H9 (cell line): ENCODE data around the gene SLC44A3. TPM values are rescaled to one million over a fixed set of nuclear protein-coding genes. Genes with fewer than 3 reads are reported as not detected.

ENCODE experiments used
- DNase-seq: peaks from one replicate; pipeline ENCODE4 v3.0.0-alpha.2; 2017
- H2AFZ ChIP-seq: one replicate; pipeline ENCODE4 v1.6.1; 2013; ENCODE audit warnings: mild to moderate bottlenecking, low read length, control low read depth, moderate library complexity
- H2AK5ac ChIP-seq: 2 replicates; pipeline ENCODE4 v1.6.1; 2013; ENCODE audit warnings: low read length, control low read depth, mixed read lengths; ENCODE audit not compliant: insufficient read length
- H2BK120ac ChIP-seq: one replicate; pipeline ENCODE4 v1.6.1; 2013; ENCODE audit warnings: low read depth, mild to moderate bottlenecking, low read length, control low read depth, inconsistent platforms; ENCODE audit not compliant: poor library complexity, severe bottlenecking
- H2BK12ac ChIP-seq: 2 replicates; pipeline ENCODE4 v1.6.1; 2013; ENCODE audit warnings: low read length, control low read depth, mixed read lengths, low read depth; ENCODE audit not compliant: insufficient read length
- H2BK15ac ChIP-seq: 2 replicates; pipeline ENCODE4 v1.6.1; 2013; ENCODE audit warnings: low read depth, low read length, control low read depth
- H2BK20ac ChIP-seq: one replicate; pipeline ENCODE4 v1.6.1; 2013; ENCODE audit warnings: low read depth, mild to moderate bottlenecking, low read length, control low read depth, inconsistent platforms; ENCODE audit not compliant: poor library complexity, severe bottlenecking
- H2BK5ac ChIP-seq: 2 replicates; pipeline ENCODE4 v1.6.1; 2013; ENCODE audit warnings: low read length, control low read depth, mixed read lengths; ENCODE audit not compliant: insufficient read length
- H3K14ac ChIP-seq: 2 replicates; pipeline ENCODE4 v1.6.1; 2013; ENCODE audit warnings: low read length, control low read depth; ENCODE audit not compliant: insufficient read depth
- H3K18ac ChIP-seq: 2 replicates; pipeline ENCODE4 v1.6.1; 2013; ENCODE audit warnings: low read depth, mild to moderate bottlenecking, mixed read lengths, low read length, control low read depth; ENCODE audit not compliant: insufficient read length
- H3K23ac ChIP-seq: 2 replicates; pipeline ENCODE4 v1.6.1; 2013; ENCODE audit warnings: low read length, control low read depth, mixed read lengths, low read depth; ENCODE audit not compliant: insufficient read length
- H3K23me2 ChIP-seq: 2 replicates; pipeline ENCODE4 v1.6.1; 2013; ENCODE audit warnings: low read depth, mild to moderate bottlenecking, mixed read lengths, low read length, control low read depth; ENCODE audit not compliant: insufficient read length, poor library complexity, severe bottlenecking
- H3K27ac ChIP-seq: 2 replicates; pipeline ENCODE4 v1.5.1; 2013; ENCODE audit warnings: low read length, control low read depth, mixed read lengths, low read depth; ENCODE audit not compliant: insufficient read length
- H3K27me3 ChIP-seq: 2 replicates; pipeline ENCODE4 v1.6.1; 2013; ENCODE audit warnings: low read length, control low read depth, inconsistent platforms; ENCODE audit not compliant: insufficient read depth
- H3K4ac ChIP-seq: 2 replicates; pipeline ENCODE4 v1.6.1; 2013; ENCODE audit warnings: low read depth, mild to moderate bottlenecking, control low read depth, inconsistent platforms, low read length, moderate library complexity
- H3K4me1 ChIP-seq: 2 replicates; pipeline ENCODE4 v1.6.1; 2013; ENCODE audit warnings: low read length, control low read depth, inconsistent platforms; ENCODE audit not compliant: insufficient read depth
- H3K4me2 ChIP-seq: 2 replicates; pipeline ENCODE4 v1.6.1; 2013; ENCODE audit warnings: low read length, control low read depth, mixed read lengths; ENCODE audit not compliant: insufficient read length, insufficient read depth
- H3K56ac ChIP-seq: 2 replicates; pipeline ENCODE4 v1.6.1; 2013; ENCODE audit warnings: low read depth, mild to moderate bottlenecking, mixed read lengths, low read length, control low read depth; ENCODE audit not compliant: insufficient read length
- H3K79me1 ChIP-seq: 2 replicates; pipeline ENCODE4 v1.6.1; 2013; ENCODE audit warnings: low read depth, mild to moderate bottlenecking, moderate library complexity, low read length, control low read depth, inconsistent platforms; ENCODE audit not compliant: insufficient read depth, poor library complexity, severe bottlenecking
- H3K79me2 ChIP-seq: 2 replicates; pipeline ENCODE4 v1.6.1; 2013; ENCODE audit warnings: low read length, control low read depth, inconsistent platforms; ENCODE audit not compliant: insufficient read depth
- H3K9ac ChIP-seq: 2 replicates; pipeline ENCODE4 v1.6.1; 2013; ENCODE audit warnings: low read length, control low read depth, mixed read lengths; ENCODE audit not compliant: insufficient read length; ENCODE audit errors: extremely low read depth
- H3K9me3 ChIP-seq: one replicate; pipeline ENCODE4 v1.6.1; 2013; ENCODE audit warnings: low read depth, low read length, inconsistent platforms; ENCODE audit not compliant: control insufficient read depth
- H3T11ph ChIP-seq: one replicate; pipeline ENCODE4 v1.6.1; 2013; ENCODE audit warnings: mild to moderate bottlenecking, low read length, control low read depth, inconsistent platforms
- H4K20me1 ChIP-seq: one replicate; pipeline ENCODE4 v1.6.1; 2013; ENCODE audit not compliant: control insufficient read depth, insufficient read length, insufficient read depth
- H4K5ac ChIP-seq: 2 replicates; pipeline ENCODE4 v1.6.1; 2013; ENCODE audit warnings: low read depth, mild to moderate bottlenecking, mixed read lengths, low read length, control low read depth; ENCODE audit not compliant: insufficient read length
- H4K8ac ChIP-seq: replicated peaks from 2 replicates; pipeline ENCODE4 v1.6.1; 2013; ENCODE audit warnings: low read length, control low read depth, mixed read lengths, low read depth; ENCODE audit not compliant: insufficient read length
- H4K91ac ChIP-seq: 2 replicates; pipeline ENCODE4 v1.6.1; 2013; ENCODE audit warnings: low read depth, mild to moderate bottlenecking, moderate library complexity, mixed read lengths, low read length, control low read depth; ENCODE audit not compliant: insufficient read length
- H3K27ac Mint-ChIP-seq, 3 experiments: 2 replicates in 2 of 3; 3 replicates in 1 of 3; pipeline ENCODE4 v1.8.0; 2020 to 2021; ENCODE audit warnings: mixed read lengths in 3 of 3, mild to moderate bottlenecking in 1 of 3, moderate library complexity in 1 of 3
- H3K27me3 Mint-ChIP-seq: 2 replicates; pipeline ENCODE4 v1.8.0; 2021; ENCODE audit warnings: low read depth, mild to moderate bottlenecking, moderate library complexity, mixed read lengths
- H3K36me3 Mint-ChIP-seq, 3 experiments: 2 replicates in 2 of 3; 3 replicates in 1 of 3; pipeline ENCODE4 v1.8.0; 2020 to 2021; ENCODE audit warnings: low read depth in 3 of 3, mixed read lengths in 3 of 3; ENCODE audit not compliant: insufficient read depth in 1 of 3
- H3K4me1 Mint-ChIP-seq, 2 experiments: 2 replicates each; pipeline ENCODE4 v1.8.0; 2020; ENCODE audit warnings: mixed read lengths in 2 of 2
- H3K4me3 Mint-ChIP-seq, 2 experiments: 2 replicates in 1 of 2; 3 replicates in 1 of 2; pipeline ENCODE4 v1.8.0; 2020 to 2021; ENCODE audit warnings: mild to moderate bottlenecking in 2 of 2, mixed read lengths in 2 of 2, moderate library complexity in 1 of 2
- H3K9me3 Mint-ChIP-seq, 2 experiments: 2 replicates in 1 of 2; 3 replicates in 1 of 2; pipeline ENCODE4 v1.8.0; 2020; ENCODE audit warnings: mild to moderate bottlenecking in 2 of 2, mixed read lengths in 2 of 2, moderate library complexity in 1 of 2
- CTCF ChIP-seq: fragments of 200-600 bp; sonication (generic); conservative IDR thresholded peaks from 3 replicates; pipeline ENCODE4 v1.8.0; 2021; ENCODE audit warnings: antibody characterized with exemption, mild to moderate bottlenecking
- WGBS: extraction: QIAGEN DNeasy Blood & Tissue Kit; methylation state at CpG from one replicate; pipeline ENCODE4 v1.1.7; 2013; ENCODE audit warnings: missing lambda C conversion rate, low lambda C conversion rate, mixed read lengths; ENCODE audit not compliant: insufficient read length; ENCODE audit errors: extremely low coverage; 5-methylcytosine and 5-hydroxymethylcytosine counted together
- total RNA-seq: library from RNA; stranded (reverse); gene quantifications from 2 replicates; pipeline ENCODE4 v1.2.1, GENCODE V29; 2021

The SLC44A3 gene
- total RNA-seq, 1 experiment from 2014 or later, result 5.5 TPM

GRCh38 chr1:94856004-94856403 is 35.8 kb downstream of the SLC44A3 start:
- H3K4me3 Mint-ChIP-seq, result no peak overlapping the region
- H3K4me1 Mint-ChIP-seq, result peaks cover 0 to 3% of the 10 kb centered on the region in 2 experiments; a peak in 2 of 4 replicates
- Histone ChIP-seq H2BK120ac (no peak overlapping the region), H3K56ac (no peak overlapping the region), H3K4me1 (no peaks in the 10 kb centered on the region; the same call in 1 of the 2 replicates), H2BK15ac (no peak overlapping the region), H2AFZ (no peak overlapping the region), H3K79me2 (no peaks in the 10 kb centered on the region), H2BK5ac (no peak overlapping the region), H3K27ac (no peak overlapping the region), H3K9ac (no peak overlapping the region), H3K9me3 (no peaks in the 10 kb centered on the region), H3K23ac (no peak overlapping the region), H3K18ac (no peak overlapping the region), H2BK12ac (no peak overlapping the region), H3K4ac (no peak overlapping the region), H4K5ac (no peak overlapping the region), H3K27me3 (no peaks in the 10 kb centered on the region), H4K20me1 (no peaks in the 10 kb centered on the region), H3K14ac (no peak overlapping the region), H4K91ac (no peak overlapping the region), H2AK5ac (no peak overlapping the region), H3K79me1 (no peaks in the 10 kb centered on the region), H2BK20ac (no peak overlapping the region), H3K23me2 (peaks cover 3% of the 10 kb centered on the region), H3K4me2 (no peak overlapping the region), H3T11ph (no peak overlapping the region), H4K8ac (no peak overlapping the region)
- no peak overlapping the region for H3K27ac Mint-ChIP-seq
- H3K9me3 Mint-ChIP-seq, result no peaks in the 10 kb centered on the region
- no CpG with 5 or more reads among the region's 5 CpGs for WGBS
- no peaks in the 10 kb centered on the region for H3K27me3 Mint-ChIP-seq
- TF ChIP-seq CTCF, result no peak
- no peak for DNase-seq
- no peaks in the 10 kb centered on the region; a peak in 1 of 7 replicates for H3K36me3 Mint-ChIP-seq
